Inflammatory macrophage treated with lipopolysaccharide for 1 hour (primary cell): ENCODE results near the gene NDNF.

ENCODE experiments used
- DNase-seq, 2 donors: peaks; one replicate each; pipeline ENCODE4 v3.0.0-alpha.2; 2020 to 2022

NDNF gene

DNA sequence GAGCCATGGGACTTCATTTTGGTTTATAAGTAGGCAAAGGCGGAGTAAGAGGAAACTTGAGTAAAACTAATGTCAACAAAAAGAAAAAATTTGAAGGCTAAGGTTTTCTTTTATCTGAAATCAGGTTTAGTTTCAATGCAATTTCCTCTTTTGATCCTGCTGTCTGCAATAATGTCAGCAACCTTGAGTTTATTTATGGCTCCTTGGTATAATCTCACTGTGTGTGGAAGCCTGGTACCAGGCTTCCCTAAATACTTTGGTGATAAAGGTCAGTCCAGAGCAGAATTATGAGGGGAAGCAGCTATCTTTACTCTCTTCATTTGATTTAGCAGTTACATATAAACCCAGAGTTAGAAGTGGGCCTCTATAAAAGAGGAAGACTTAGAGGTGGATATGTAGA lies 57.8 kb downstream of the NDNF start:
- no peak for DNase-seq

DNA sequence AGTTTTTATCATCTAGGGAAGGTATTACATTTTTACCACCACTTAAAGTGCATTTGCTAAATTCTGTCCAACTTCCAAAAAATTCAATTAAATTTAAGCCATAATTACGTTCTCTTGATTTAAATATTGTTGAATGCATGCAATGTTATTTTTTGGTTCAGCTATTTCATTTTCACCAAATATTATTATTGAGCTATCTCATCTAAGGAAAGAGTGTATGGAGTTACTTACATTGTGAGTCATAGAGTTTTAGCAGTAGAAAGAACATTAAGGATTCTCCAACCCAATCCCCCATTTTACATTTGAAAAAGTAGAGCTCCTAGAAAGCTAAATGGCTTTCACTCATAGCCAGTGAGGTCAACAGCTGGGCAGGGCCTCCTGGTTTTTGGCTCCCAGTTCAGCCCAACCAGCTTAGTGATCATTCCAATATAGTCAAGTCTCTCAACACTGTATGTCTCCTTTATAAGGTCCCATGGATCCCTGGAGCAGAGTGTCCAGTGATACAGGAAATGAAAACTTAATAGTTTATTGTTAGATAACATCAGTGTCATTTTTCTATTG lies 60.5 kb downstream of the NDNF start:
- no peak for DNase-seq

DNA sequence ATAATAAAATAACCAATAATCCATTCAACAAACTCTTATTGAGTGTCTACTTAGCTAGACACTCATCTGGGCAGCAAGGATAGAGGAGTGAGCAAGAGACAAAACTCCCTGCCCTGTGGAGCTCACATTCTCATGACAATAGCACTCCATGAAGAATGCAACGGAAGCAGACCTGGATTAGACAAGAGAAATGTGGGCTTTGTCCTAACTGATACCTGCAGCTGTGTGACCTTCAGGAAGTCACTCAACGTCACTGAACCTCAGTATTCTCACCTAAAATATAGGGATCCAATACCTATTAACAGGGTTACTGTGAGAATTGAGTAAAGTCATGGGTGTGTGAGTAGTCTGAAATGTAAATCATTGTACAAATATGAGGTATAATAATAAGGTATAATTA lies 61.2 kb downstream of the NDNF start:
- DNase-seq, result no peak

DNA sequence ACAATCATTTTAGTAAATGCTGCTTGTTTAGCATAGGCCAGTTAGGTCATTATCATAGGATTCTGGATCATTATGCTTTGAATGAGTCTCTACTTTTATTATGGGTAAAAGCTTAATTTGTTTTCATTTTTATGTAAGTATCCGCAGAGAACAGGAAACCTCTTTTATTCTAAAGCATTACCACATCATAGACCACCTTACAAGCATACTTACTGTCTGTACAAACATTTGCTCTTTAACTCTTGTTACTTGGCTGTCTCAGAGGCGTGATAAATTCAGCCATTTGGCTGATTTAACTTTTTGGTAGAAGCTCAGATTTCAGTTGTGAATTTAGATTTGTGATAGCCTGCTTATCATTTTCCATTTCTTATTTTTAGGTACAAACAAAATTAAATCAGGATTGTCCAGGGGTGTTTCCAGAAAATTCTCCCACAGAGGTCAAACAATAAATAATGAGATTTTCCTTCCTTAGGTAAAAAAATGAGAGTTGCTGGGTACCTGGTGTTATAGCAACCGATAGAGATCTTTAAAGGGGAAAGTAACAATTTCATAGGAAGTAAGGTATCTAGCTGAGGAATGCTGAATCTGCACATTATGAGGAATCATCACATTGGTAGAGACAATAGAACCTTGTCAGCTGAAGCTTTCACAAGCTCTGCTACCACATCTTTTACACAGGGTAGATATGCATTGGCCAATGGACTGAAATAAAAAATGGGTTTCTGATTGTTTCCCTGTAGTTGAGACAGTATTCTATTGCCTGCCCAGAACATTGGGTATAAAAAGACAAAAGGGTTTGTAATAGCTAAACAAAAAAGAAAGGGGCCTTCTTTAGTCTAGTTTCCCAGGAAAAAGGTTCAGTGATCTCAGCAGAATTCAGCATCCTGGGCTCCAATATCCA lies 62.5 kb downstream of the NDNF start:
- no peak for DNase-seq

DNA sequence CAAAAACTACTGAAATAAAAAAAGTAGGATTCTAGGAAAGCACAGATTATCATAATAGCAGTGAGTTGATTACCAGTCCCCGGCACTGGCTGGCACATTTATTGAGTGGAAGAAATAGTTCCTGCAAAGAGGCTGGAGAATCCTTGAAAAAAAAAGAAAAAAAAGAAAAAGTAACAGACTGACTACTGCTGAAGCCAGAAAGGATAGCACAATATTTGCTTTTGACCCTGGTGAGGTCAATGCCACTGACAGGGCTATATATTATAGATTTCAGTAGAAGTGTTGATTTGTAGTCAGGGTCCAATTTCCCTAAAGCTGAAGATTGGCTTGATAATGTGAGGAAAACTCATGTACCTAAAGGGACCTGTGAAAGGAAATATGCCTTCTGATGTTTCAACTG lies 64.7 kb downstream of the NDNF start:
- no peak for DNase-seq

DNA sequence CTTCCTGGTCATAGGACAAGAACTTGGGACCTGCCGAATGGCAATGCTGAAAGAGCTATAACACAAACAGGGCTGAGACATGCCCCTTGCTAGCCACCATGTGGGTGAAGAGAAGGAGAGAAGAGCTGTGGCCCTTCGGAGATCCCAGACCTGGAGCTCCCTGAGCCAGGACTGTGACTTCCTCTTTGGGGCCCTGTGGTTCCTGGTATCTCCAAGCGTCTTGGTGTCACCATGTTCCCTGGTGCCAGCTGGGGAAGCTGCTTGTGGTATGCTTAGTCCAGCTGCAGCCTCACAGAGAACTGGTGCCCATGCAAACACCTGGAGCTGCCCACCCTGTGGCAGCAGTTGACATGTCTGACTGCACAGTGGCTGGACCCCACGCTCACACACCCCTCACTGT lies 68.5 kb downstream of the NDNF start:
- no peak for DNase-seq

DNA sequence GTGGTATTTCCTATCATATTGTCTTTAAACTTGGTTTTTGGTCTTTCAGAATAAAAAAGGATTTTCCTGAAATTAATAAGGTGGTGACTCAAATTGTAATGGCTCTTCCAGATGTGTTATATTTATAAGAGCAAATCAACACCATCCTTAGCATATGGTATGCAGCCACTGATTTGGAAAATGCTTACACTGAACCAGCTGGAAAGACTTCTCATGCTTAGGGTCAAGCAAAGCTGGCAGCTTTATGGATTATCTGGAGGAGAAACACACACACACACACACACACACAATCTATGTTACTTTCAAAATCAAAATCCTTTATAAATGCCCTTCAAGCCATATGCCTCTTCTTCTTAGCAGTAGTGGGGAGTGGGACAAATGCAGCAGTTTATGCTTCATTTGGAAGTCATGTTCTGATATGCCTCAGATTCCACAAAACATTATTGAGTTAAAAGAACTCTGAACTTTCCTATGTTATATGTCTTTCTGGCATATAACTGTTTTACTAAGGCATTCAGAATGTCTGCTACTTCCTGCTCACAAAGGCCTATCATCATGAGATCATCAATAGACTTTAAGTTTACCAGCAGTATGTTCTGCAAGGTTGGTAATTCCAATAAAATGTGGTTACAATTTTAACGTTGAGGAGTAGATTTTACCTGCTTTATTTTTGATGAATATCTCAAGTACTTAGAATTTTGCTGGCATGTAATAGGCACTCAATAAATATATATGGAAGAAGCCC lies 76.9 kb downstream of the NDNF start:
- DNase-seq, result no peak

DNA sequence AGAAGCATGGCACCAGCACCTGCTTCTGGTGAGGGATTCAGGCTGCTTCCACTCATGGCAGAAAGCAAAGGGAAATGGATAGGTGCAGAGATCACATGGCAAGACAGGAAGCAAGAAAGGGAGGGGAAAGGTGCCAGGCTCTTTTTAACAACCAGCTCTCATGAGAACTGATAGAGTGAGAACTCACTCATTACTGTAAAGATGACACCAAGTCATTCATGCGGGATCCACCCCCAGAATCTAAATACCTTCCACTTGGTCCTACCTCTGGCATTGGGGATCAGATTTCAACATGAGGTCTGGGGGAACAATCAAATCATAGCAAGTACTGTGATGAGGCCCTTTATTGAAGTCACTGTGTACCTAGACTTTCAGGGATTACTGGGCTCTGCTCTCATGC lies 77.8 kb downstream of the NDNF start:
- no peak for DNase-seq

DNA sequence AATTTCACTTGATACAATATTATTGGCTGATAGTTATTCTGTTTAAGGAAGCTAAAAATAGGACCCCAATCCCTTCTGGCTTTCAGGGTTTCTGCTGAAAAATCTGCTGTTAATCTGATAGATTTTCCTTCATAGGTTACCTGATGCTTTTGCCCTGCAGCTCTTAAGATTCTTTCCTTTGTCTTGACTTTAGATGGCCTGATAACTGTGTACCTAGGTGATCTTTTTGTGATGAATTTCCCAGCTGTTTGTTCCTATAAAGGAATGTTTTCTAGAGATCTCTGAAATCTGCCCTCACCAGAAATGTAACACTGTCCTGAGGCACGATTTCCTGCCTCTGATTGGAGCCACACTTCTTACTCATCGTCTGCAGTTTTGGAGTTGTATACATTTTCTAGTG lies 80.5 kb downstream of the NDNF start:
- DNase-seq, result no peak

DNA sequence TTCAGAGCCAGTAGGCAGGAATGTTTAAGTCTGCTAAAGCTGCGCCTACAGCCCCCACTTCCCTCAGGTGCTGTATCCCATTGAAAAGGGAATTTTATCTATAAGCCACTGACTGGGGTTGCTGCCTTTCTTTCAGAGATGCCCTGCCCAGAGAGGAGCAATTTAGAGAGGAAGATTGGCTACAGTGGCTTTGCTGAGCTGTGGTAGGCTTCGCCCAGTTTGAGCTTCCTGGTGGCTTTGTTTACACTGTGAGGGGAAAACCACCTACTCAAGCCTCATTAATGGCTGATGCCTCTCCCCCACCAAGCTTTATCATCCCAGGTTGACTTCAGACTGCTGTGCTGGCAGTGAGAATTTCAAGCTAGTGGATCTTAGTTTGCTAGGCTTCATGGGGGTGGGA lies 82.1 kb downstream of the NDNF start:
- no peak for DNase-seq
